ENCODE data around the gene DGCR2. TPM values are rescaled to one million over a fixed set of nuclear protein-coding genes. Genes with fewer than 3 reads are reported as not detected.

Gene DGCR2
- total RNA-seq, 1 donor from 2014 or later, result 68.7 TPM

- peaks cover 30% of the 10 kb centered on the region for H3K4me1 Mint-ChIP-seq (ENCODE audit: low read depth, unreplicated experiment)
- peak overlapping the region; percentile 25 for H3K4me3 Mint-ChIP-seq (ENCODE audit: unreplicated experiment)
- no peak for DNase-seq
- H3K27me3 Mint-ChIP-seq (ENCODE audit: unreplicated experiment), result peaks cover 5% of the 10 kb centered on the region
- peaks cover 6% of the 10 kb centered on the region for H3K9me3 Mint-ChIP-seq (ENCODE audit: unreplicated experiment)
- peak overlapping the region; percentile 10 for H3K27ac Mint-ChIP-seq (ENCODE audit: unreplicated experiment)
- H3K36me3 Mint-ChIP-seq (ENCODE audit: unreplicated experiment), result no peaks in the 10 kb centered on the region
- no peak for TF ChIP-seq CTCF (IDR thresholded peaks at IDR 0.05; ENCODE audit: partially characterized antibody, unreplicated experiment)
Measured at GRCh38 chr22:19110064-19110458, 12.2 kb downstream of the DGCR2 start.

- no peak for TF ChIP-seq CTCF (IDR thresholded peaks at IDR 0.05; ENCODE audit: partially characterized antibody, unreplicated experiment)
- H3K4me3 Mint-ChIP-seq (ENCODE audit: unreplicated experiment), result peak overlapping the region; percentile 25
- H3K4me1 Mint-ChIP-seq (ENCODE audit: low read depth, unreplicated experiment), result peaks cover 28% of the 10 kb centered on the region
- H3K27ac Mint-ChIP-seq (ENCODE audit: unreplicated experiment), result peak overlapping the region; percentile 65
- DNase-seq, result no peak
- H3K9me3 Mint-ChIP-seq (ENCODE audit: unreplicated experiment), result peaks cover 6% of the 10 kb centered on the region
- H3K27me3 Mint-ChIP-seq (ENCODE audit: unreplicated experiment), result peaks cover 8% of the 10 kb centered on the region
- H3K36me3 Mint-ChIP-seq (ENCODE audit: unreplicated experiment), result no peaks in the 10 kb centered on the region
Measured at GRCh38 chr22:19109198-19110063, 12.8 kb downstream of the DGCR2 start.

- TF ChIP-seq CTCF (IDR thresholded peaks at IDR 0.05; ENCODE audit: partially characterized antibody, unreplicated experiment), result no peak
- Mint-ChIP-seq H3K27ac (ENCODE audit: unreplicated experiment) (no peak overlapping the region), H3K9me3 (ENCODE audit: unreplicated experiment) (peaks cover 9% of the 10 kb centered on the region), H3K4me1 (ENCODE audit: low read depth, unreplicated experiment) (peaks cover 34% of the 10 kb centered on the region), H3K4me3 (ENCODE audit: unreplicated experiment) (no peak overlapping the region), H3K36me3 (ENCODE audit: unreplicated experiment) (no peaks in the 10 kb centered on the region), H3K27me3 (ENCODE audit: unreplicated experiment) (peaks cover 10% of the 10 kb centered on the region)
- DNase-seq, result no peak
Measured at GRCh38 chr22:19108807-19109197, 13.4 kb downstream of the DGCR2 start.

- no peak for DNase-seq
- Mint-ChIP-seq H3K9me3 (ENCODE audit: unreplicated experiment) (peaks cover 11% of the 10 kb centered on the region), H3K4me1 (ENCODE audit: low read depth, unreplicated experiment) (peaks cover 37% of the 10 kb centered on the region), H3K4me3 (ENCODE audit: unreplicated experiment) (no peak overlapping the region), H3K27ac (ENCODE audit: unreplicated experiment) (no peak overlapping the region), H3K36me3 (ENCODE audit: unreplicated experiment) (no peaks in the 10 kb centered on the region), H3K27me3 (ENCODE audit: unreplicated experiment) (peaks cover 10% of the 10 kb centered on the region)
- TF ChIP-seq CTCF (IDR thresholded peaks at IDR 0.05; ENCODE audit: partially characterized antibody, unreplicated experiment), result no peak
Measured at GRCh38 chr22:19107730-19108074, 14.5 kb downstream of the DGCR2 start.

All from glutamatergic neuron (in vitro differentiated cells).